Measurements from ENCODE around the gene RASA2.

- TF ChIP-seq CTCF (IDR thresholded peaks at IDR 0.05) = no peak
- no peak for TF ChIP-seq POLR2A (IDR thresholded peaks at IDR 0.05)
Measured at GRCh38 chr3:141514382-141514781, 27.6 kb downstream of the RASA2 start.
